Tibial nerve (tissue), 4 donors: ENCODE results near the gene ASIC3. TPM values are rescaled to one million over a fixed set of nuclear protein-coding genes. Genes with fewer than 3 reads are reported as not detected.

Source experiments
- DNase-seq, 2 donors: peaks; one replicate each; pipeline ENCODE4 v3.0.0-alpha.2; 2019; ENCODE audit warnings: low spot score in 2 of 2
- H3K27ac ChIP-seq, 4 donors: fragments of 200-600 bp; sonication (generic) in 3 of 4; one replicate each; pipeline ENCODE4 v1.5.1; 2017 to 2019; ENCODE audit warnings: mild to moderate bottlenecking in 1 of 4
- H3K27me3 ChIP-seq, 2 donors: fragments of 200-600 bp; sonication (generic) in 1 of 2; one replicate each; pipeline versions ENCODE4 v1.5.1 to v1.6.0; 2017 to 2019
- H3K36me3 ChIP-seq, 3 donors: fragments of 200-600 bp; sonication (generic); one replicate each; pipeline ENCODE4 v1.5.1; 2018 to 2019
- H3K4me1 ChIP-seq, 4 donors: fragments of 200-600 bp; sonication (generic) in 3 of 4; one replicate each; pipeline ENCODE4 v1.5.1; 2017 to 2019
- H3K4me3 ChIP-seq, 4 donors: fragments of 200-600 bp; sonication (generic) in 3 of 4; one replicate each; pipeline ENCODE4 v1.5.1; 2017 to 2019; ENCODE audit warnings: mild to moderate bottlenecking in 1 of 4, moderate library complexity in 1 of 4
- H3K9me3 ChIP-seq, 4 donors: fragments of 200-600 bp; sonication (generic) in 3 of 4; one replicate each; pipeline ENCODE4 v1.5.1; 2017 to 2019
- EP300 ChIP-seq, 2 donors: sonication (generic); formaldehyde crosslinking; IDR thresholded peaks; one replicate each; pipeline ENCODE4 v1.6.1; 2017; ENCODE audit warnings: antibody characterized with exemption in 2 of 2, mild to moderate bottlenecking in 1 of 2
- POLR2A ChIP-seq, 2 donors: fragments of 450-650 bp; IDR thresholded peaks; one replicate each; pipeline ENCODE4 v1.6.1; 2017; ENCODE audit warnings: antibody characterized with exemption in 2 of 2, mild to moderate bottlenecking in 2 of 2, moderate library complexity in 2 of 2
- WGBS, 2 donors: methylation state at CpG; one replicate each; pipeline ENCODE4 v1.1.5; 2018; 5-methylcytosine and 5-hydroxymethylcytosine counted together
- total RNA-seq, 4 donors: library from RNA; depleted of rRNA; stranded (reverse); fragments of >200 nt; gene quantifications; one replicate each; pipeline ENCODE4 v1.1.0, GENCODE V29; 2016
- TF ChIP-seq, protein P1 (sequence below), 5 experiments: fragments of 200-600 bp in 3 of 5; fragments of 450-650 bp in 2 of 5; sonication (generic) in 3 of 5; IDR thresholded peaks; one replicate each; pipeline ENCODE4 v1.5.1; 2016 to 2019; ENCODE audit warnings: antibody characterized with exemption in 5 of 5, mild to moderate bottlenecking in 3 of 5, moderate library complexity in 2 of 5

ASIC3 gene
- total RNA-seq, 4 donors from 2014 or later = 1.7 to 6.0 (median 4.0) TPM

DNA sequence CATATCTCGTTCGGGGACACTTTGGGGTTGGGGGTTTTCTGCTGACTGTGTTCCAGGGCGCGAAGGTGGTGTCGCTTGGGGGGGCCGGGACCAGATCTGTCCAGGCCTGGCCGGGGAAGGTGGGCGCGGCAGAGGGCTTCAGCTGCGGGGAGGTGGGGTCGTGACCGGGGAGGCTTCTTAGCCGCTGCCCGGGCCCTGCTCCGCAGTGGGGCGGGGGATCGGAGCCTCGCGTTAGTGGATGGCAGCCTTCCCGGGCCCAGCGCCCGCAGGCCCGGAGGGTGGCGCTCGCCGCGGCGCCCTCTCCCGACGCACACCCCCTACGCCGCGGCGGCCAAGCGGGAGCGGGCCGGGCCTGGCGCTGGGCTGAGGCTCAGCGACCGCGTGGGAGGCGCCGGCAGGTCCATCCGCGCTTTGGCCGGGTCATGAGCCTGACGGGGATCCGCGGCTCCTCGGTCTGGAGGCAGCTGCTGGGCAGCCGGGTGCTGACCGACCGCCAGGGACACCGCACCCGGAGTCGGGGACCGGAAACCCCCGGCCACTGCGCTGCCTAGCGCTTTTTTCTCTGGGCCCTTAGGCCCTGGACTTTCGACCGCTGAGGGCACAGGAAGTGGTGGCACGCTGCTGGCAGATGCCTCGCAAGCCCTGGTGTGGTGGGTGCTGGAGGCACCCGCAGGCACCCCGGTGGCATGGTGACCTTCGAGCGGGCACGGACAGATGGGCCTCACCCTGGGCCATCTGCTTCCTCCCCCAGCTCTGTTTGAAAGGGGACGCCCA, 39.1 kb downstream of the ASIC3 start:
- peak in 1 of 2 donors; percentile 26 for DNase-seq
- WGBS, 2 donors = 4 to 7% methylated on average over 3 to 40 of the region's 70 CpGs
- peaks cover 0 to 75% (median 41%) of the 10 kb centered on the region in 4 donors for H3K4me1 ChIP-seq

DNA sequence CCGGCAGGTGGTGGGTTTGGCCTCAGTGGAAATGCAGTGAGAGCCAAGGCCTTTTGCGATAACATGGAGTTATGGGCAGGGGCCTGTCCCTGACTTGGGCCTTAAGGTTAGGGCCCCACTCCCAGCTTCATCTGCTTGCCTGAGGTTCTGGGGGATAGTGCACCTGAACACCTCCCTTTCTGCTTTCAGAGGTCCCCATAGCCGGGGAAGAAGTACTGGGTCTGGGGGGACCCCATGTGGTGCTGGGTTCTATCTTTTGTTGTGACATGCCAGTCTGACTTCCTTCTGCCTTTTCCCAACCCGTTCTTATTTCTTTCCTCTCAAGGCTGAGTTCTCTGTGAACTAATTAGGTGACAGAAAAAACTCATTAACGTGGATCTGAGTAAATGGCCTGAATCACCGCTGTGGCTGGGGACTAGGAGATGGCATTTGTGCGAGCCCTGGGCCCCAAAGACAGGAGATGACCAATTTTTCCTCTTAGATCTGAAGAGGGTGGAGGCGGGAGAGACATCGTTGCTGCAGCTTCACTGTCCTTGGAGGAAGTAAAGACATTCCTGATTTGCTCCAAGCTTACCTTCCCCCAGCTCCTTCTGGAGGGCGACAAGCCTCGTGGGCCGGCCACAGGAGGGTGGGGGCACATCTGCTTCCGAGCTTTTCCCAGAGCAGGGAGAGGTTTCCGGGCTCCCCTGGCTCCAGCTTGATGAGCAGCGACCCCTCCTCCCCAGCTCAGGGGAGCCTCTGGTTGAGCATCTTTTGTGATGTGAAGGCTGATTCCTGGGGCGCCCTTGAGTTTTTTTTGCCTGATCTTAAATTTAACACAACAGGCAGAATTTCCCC, 39.9 kb downstream of the ASIC3 start:
- peak overlapping the region; percentile 63 to 93 (median 68) for H3K4me3 ChIP-seq

More for the DNA sequence above, 39.1 kb downstream of the ASIC3 start:
- Histone ChIP-seq H3K27ac (peak overlapping the region; percentile 81 to 92 (median 86)), H3K4me3 (peak overlapping the region; percentile 63 to 93 (median 68)), H3K27me3 (no peaks in the 10 kb centered on the region), H3K9me3 (no peaks in the 10 kb centered on the region), H3K36me3 (no peaks in the 10 kb centered on the region)
- TF ChIP-seq EP300 (IDR thresholded peaks at IDR 0.05) = peak in 1 of 2 donors; percentile 23
- TF ChIP-seq, protein P1, sequence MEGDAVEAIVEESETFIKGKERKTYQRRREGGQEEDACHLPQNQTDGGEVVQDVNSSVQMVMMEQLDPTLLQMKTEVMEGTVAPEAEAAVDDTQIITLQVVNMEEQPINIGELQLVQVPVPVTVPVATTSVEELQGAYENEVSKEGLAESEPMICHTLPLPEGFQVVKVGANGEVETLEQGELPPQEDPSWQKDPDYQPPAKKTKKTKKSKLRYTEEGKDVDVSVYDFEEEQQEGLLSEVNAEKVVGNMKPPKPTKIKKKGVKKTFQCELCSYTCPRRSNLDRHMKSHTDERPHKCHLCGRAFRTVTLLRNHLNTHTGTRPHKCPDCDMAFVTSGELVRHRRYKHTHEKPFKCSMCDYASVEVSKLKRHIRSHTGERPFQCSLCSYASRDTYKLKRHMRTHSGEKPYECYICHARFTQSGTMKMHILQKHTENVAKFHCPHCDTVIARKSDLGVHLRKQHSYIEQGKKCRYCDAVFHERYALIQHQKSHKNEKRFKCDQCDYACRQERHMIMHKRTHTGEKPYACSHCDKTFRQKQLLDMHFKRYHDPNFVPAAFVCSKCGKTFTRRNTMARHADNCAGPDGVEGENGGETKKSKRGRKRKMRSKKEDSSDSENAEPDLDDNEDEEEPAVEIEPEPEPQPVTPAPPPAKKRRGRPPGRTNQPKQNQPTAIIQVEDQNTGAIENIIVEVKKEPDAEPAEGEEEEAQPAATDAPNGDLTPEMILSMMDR (IDR thresholded peaks at IDR 0.05) = peak; percentile 17 to 50 (median 45)
- no peak for TF ChIP-seq POLR2A (IDR thresholded peaks at IDR 0.05)

DNA sequence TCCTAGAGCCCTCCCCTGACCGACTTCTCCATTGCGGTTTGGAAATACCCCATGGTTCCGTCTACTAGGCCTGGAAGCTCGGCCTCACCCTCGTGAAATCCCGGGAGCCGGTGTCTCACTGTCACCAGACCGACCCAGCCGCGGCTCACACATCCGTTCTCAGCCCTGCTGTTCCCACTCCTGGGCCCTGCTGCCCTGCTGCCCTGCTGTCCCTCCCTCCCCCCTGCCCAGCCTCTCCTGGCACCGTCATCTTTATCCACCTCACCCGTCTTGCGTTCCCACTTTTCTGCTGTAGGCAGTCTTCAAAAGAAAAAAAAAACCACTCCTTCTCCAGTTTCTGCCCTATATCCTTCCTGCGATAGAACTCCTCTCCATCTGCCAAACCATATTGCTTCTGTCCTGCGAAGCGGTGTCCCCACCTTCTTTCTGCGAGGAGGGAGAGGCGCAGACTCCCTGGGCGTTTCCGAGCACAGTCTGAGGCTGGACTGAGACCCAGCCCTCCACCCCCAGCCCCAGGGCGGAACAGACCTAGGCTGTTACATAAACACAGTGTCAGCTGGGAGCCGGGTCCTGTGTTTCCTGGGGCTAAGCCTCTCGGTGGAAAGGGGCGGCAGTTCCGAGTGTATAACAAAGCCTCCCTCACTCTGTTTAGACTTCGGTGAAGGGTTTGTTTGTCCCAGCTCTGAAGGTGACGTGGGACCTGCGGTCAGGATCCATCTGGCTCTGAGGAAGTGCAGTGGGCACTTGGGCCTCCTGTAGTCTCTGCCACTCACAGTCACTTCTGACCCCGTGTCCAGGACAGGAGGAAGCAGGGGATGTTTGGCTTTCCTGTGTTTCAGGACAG, 40.7 kb downstream of the ASIC3 start:
- 34 to 39% methylated on average over 30 of the region's 30 CpGs for WGBS, 2 donors
- peak; percentile 57 to 70 for DNase-seq
- TF ChIP-seq POLR2A (IDR thresholded peaks at IDR 0.05) (peak in 1 of 2 donors; percentile 44), EP300 (IDR thresholded peaks at IDR 0.05) (peak in 1 of 2 donors; percentile 60)
- TF ChIP-seq, protein P1 (IDR thresholded peaks at IDR 0.05) = no peak
- no peaks in the 10 kb centered on the region for H3K36me3 ChIP-seq
- H3K27me3 ChIP-seq = no peaks in the 10 kb centered on the region
- H3K27ac ChIP-seq = peak overlapping the region; percentile 81 to 92 (median 86)
- H3K4me3 ChIP-seq = peak overlapping the region in 3 of 4 donors; percentile 4 to 64 (median 18)
- H3K9me3 ChIP-seq = no peaks in the 10 kb centered on the region
- peaks cover 0 to 68% (median 34%) of the 10 kb centered on the region in 4 donors for H3K4me1 ChIP-seq

More for the DNA sequence above, 39.9 kb downstream of the ASIC3 start:
- Histone ChIP-seq H3K27ac (peak overlapping the region; percentile 81 to 92 (median 86)), H3K27me3 (no peaks in the 10 kb centered on the region), H3K9me3 (no peaks in the 10 kb centered on the region), H3K36me3 (no peaks in the 10 kb centered on the region), H3K4me1 (peaks cover 0 to 76% (median 37%) of the 10 kb centered on the region in 4 donors)
- TF ChIP-seq, protein P1 (IDR thresholded peaks at IDR 0.05) = no peak
- no peak for TF ChIP-seq EP300 (IDR thresholded peaks at IDR 0.05)
- TF ChIP-seq POLR2A (IDR thresholded peaks at IDR 0.05) = no peak
- 33 to 52% methylated on average over 15 of the region's 16 CpGs for WGBS, 2 donors
- no peak for DNase-seq

DNA sequence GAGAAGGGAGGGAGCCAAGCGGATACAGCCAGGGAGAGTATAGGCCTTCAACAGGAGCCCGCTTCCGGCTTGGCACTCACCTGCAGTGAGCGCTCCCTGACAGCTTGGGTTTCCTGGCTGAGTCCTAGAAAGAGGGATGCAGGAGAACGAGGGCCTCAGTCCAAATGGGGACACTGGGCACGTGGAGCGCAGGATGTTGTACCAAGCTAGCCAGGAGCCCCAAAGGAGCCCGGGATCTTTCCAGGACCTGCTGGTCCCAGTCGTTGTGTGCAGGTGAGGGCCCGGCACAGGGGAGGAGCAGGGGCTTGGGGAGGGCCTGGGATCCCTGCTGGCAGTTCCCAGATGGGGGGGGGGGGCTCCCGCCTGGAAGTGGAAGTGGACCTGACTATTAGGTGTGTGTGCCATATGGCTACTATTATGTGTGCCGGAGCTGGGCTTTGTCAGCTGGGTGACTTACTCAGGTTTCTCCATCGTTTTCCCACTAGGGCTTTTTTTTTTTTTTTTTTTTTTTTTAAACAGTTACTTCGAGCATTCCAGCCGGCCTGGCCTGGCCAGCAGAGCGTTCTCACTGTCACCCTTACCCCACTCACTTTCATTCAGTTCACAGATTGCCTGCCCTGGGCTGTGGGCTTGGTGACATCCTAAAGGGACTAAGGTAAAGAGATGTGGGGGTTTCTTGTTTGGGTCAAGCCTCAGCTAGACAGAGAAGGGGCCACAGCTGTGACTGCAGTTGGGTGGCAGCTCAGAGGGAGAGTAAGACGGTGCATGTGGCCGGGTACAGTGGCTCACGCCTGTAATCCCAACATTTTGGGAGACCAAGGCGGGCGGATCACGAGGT, 41.8 kb downstream of the ASIC3 start:
- 73 to 80% methylated on average over 15 to 22 of the region's 22 CpGs for WGBS, 2 donors
- peak overlapping the region; percentile 81 to 92 (median 86) for H3K27ac ChIP-seq
- peak overlapping the region in 1 of 4 donors; percentile 64 for H3K4me3 ChIP-seq
- TF ChIP-seq, protein P1 (IDR thresholded peaks at IDR 0.05) = no peak
- TF ChIP-seq EP300 (IDR thresholded peaks at IDR 0.05) = no peak
- no peak for TF ChIP-seq POLR2A (IDR thresholded peaks at IDR 0.05)
- no peaks in the 10 kb centered on the region for H3K27me3 ChIP-seq
- H3K36me3 ChIP-seq = no peaks in the 10 kb centered on the region
- DNase-seq = no peak
- H3K4me1 ChIP-seq = peaks cover 0 to 75% (median 34%) of the 10 kb centered on the region in 4 donors
- no peaks in the 10 kb centered on the region for H3K9me3 ChIP-seq
